ENCODE data around the gene CACTIN. TPM values are rescaled to one million over a fixed set of nuclear protein-coding genes. Genes with fewer than 3 reads are reported as not detected.

CACTIN gene
- total RNA-seq, 4 donors from 2014 or later, result 6.8 to 28.4 (median 20.7) TPM

- Histone ChIP-seq H3K4me1 (peaks cover 8 to 23% of the 10 kb centered on the region in 2 donors), H3K9me3 (no peaks in the 10 kb centered on the region), H3K27ac (no peak overlapping the region), H3K4me3 (no peak overlapping the region), H3K27me3 (no peaks in the 10 kb centered on the region), H3K36me3 (no peaks in the 10 kb centered on the region)
- TF ChIP-seq CTCF (IDR thresholded peaks at IDR 0.05) (no peak), POLR2A (IDR thresholded peaks at IDR 0.05) (no peak)
- no peak for DNase-seq
- intact Hi-C loops (cut with DNase I; ENCODE audit: low total_unique reads), result no loop called here
Observed at GRCh38 chr19:3664879-3665642, 38.5 kb upstream of the CACTIN start.

DNA sequence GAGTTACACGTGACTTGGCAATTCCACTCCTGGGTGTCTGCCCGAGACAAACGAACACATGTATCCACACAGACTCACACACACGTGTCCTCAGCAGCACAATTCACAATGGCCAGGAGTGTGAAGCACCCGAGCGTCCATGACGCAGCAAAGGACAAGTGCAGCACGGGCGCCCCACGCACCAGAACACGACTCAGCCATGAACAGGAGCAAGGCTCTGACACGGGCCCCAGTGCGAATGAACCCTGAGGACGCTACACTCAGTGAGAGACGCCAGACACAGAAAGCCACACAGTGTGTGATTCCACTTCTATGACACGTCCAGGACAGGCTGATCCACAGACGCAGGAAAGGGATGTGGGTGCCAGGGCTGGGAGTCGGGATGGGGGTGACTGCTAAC lies 37.2 kb upstream of the CACTIN start:
- no peak for DNase-seq
- Histone ChIP-seq H3K9me3 (no peaks in the 10 kb centered on the region), H3K36me3 (no peaks in the 10 kb centered on the region), H3K27me3 (no peaks in the 10 kb centered on the region), H3K4me3 (no peak overlapping the region), H3K27ac (no peak overlapping the region), H3K4me1 (peaks cover 0 to 11% of the 10 kb centered on the region in 2 donors)
- TF ChIP-seq CTCF (IDR thresholded peaks at IDR 0.05), result no peak
- intact Hi-C loops (cut with DNase I; ENCODE audit: low total_unique reads), result no loop called here

DNA sequence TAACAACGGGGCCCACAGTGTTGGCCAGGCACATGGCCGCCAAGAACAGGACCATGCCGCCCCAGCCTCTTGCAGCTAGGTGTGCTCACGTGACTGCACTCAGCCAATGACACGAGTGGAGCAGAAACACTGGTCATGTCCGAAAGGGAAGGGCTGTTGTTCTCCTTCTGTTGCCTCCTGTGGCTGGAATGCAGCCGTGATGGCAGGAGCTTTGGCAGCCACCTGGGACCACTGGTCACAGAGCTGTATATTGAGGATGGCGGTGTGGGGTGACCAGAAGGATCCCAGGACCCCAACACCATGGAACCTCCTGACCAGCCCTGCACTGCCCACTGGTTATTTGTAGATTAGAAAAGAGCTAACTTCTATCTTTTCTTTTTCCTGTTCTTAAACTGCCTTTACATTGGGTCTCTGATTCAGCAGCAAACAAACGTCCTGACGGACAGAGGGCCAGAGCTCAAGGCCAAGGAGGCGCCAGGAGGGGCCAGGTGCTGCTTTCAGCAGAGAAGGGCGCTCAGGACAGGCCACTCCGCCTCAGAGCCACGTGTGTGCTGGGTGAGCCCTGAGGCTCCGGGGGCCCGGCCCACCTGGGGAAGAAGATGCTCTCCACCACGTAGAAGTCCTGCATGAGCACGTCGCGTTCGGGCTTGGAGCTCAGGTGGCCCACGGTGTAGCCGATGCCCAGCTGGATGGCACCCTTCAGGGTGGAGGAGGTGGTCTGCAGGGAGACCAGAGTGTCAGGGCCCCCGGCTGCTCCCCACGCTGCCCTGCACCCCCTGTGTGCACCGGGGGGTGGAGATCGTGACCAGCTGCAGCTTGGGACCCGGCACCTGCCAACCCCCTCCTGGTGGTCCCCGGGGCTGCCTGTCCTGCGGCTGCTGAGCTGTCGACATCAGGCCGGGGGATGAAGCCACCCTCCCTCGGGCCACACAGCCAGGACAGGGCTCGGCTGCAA lies 35.0 kb upstream of the CACTIN start:
- no peaks in the 10 kb centered on the region for H3K4me1 ChIP-seq
- no peaks in the 10 kb centered on the region for H3K9me3 ChIP-seq
- intact Hi-C loops (cut with DNase I; ENCODE audit: low total_unique reads), result no loop called here
- DNase-seq, result no peak
- no peak overlapping the region for H3K4me3 ChIP-seq
- H3K36me3 ChIP-seq, result no peaks in the 10 kb centered on the region
- no peak overlapping the region for H3K27ac ChIP-seq
- no peaks in the 10 kb centered on the region for H3K27me3 ChIP-seq
- TF ChIP-seq POLR2A (IDR thresholded peaks at IDR 0.05), result no peak
- no peak for TF ChIP-seq CTCF (IDR thresholded peaks at IDR 0.05)

DNA sequence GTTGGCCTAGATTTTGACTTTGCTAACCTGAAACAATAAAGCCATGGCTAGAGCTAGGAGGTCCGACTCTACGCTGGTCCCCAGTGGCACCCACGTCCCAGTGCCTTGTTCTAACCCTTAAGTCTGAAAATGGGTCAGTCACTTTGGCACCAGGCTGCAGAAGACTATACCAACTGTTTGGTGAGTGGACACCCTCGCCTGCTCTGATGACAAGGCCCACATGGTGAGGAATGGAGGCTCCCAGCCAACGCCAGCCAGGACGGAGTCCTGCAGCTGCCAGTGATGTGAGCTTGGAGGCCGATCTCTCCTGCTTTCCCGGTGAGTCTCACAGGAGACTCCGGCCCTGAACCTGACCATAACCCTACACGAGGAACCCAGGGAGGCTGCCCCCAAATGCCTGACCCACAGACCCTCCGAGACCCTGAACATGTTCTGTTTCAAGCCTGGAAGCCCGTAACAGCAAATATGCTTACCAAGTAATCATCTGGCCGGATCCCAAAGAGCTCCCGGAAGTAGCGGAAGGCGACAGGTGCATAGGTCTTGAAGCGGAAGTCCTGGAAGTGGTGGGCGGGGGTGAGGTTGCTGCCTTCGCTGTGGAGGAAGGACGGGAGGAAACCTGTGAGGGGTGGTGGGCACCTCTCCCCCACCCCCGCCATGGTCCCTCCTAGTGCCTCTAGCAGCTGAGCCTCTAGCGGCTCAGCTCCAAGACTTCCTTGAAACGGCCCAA lies 34.1 kb upstream of the CACTIN start:
- Histone ChIP-seq H3K4me3 (no peak overlapping the region), H3K36me3 (no peaks in the 10 kb centered on the region), H3K27ac (no peak overlapping the region), H3K27me3 (no peaks in the 10 kb centered on the region), H3K4me1 (no peaks in the 10 kb centered on the region), H3K9me3 (no peaks in the 10 kb centered on the region)
- intact Hi-C loops (cut with DNase I; ENCODE audit: low total_unique reads), result no loop called here
- TF ChIP-seq CTCF (IDR thresholded peaks at IDR 0.05), result no peak
- no peak for TF ChIP-seq POLR2A (IDR thresholded peaks at IDR 0.05)
- no peak for DNase-seq

Data from uterus (tissue), 4 donors.